ENCODE measurements around the gene OXNAD1.

OXNAD1 gene

DNA sequence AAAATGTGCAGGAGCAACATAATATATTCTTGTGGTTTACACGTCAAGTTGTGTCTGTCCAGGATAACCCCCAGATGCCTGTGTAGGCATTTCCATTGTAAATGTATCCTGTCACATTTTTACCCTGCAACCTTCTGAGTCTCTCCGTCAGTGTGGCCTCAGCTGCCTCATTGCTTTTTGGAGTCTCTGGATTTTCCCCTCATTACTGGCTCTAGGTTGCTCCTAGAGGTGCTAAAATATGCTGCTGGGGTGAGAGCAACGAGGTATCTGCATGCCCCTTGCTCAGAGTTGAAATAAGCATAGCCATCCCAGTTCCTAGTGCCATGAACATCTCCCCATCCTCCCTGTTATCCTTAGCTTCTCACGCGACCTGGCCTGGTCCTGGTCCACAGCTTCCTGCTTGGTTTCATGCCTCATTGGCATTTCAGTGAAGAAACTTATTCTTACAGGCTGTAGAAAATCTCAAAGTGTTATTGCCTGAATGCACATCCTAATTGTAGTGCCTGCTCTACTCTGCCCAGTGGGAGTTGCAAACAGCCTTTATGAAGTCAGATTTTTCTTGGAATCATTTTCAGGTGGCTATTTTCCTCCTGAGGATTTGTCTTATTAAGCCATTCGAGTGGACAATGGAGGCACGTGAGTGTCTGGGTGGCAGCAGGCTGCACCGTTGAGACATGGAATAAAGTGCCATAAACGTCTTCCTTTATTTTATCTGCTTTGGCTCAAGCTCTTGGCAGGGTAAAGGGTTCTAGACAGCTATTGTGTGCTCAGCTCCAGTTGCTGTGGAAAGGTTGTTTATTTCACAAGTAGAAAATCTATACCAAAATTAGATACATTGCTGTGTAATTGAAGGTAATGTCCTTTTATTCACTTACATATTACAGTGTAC lies 33.2 kb downstream of the OXNAD1 start:
- no peak overlapping the region for H2AFZ ChIP-seq (ENCODE audit: low read length)
- no peak overlapping the region for H2BK12ac ChIP-seq (ENCODE audit: low read length)
- H2BK5ac ChIP-seq (ENCODE audit: low read length) = no peak overlapping the region
- peaks cover 4 to 70% of the 10 kb centered on the region in 2 donors for H3K36me3 ChIP-seq (replicated peaks in 1 of 2; ENCODE audit: control insufficient read depth in 2 of 2, insufficient read depth in 2 of 2, low read length in 2 of 2)
- no peak overlapping the region for H3K18ac ChIP-seq (ENCODE audit: low read length)
- no peak overlapping the region for H3K27ac ChIP-seq (replicated peaks; ENCODE audit: low read length)
- H3K4me1 ChIP-seq (ENCODE audit: control insufficient read depth in 2 of 2, insufficient read depth in 1 of 2, low read depth in 1 of 2, low read length in 2 of 2) = peaks cover 7 to 10% of the 10 kb centered on the region in 2 donors
- H2BK15ac ChIP-seq (ENCODE audit: low read length) = no peak overlapping the region
- H3K23ac ChIP-seq (ENCODE audit: low read depth, low read length, poor library complexity) = no peak overlapping the region
- no peak overlapping the region for H4K8ac ChIP-seq (ENCODE audit: low read depth, low read length)
- no peaks in the 10 kb centered on the region for H3K27me3 ChIP-seq (ENCODE audit: control insufficient read depth in 3 of 3, insufficient read depth in 3 of 3, low read depth in 1 of 3, low read length in 3 of 3)
- H2AK5ac ChIP-seq (ENCODE audit: low read depth, low read length) = no peak overlapping the region
- H3K4me3 ChIP-seq (ENCODE audit: low read length in 2 of 2) = no peak overlapping the region
- H3K4me2 ChIP-seq (ENCODE audit: insufficient read depth, low read length, poor library complexity, severe bottlenecking) = no peak overlapping the region
- peaks cover 5 to 39% of the 10 kb centered on the region in 2 donors for H3K9me3 ChIP-seq (replicated peaks in 1 of 2; ENCODE audit: control insufficient read depth in 2 of 2, insufficient read depth in 1 of 2, low read depth in 1 of 2, low read length in 2 of 2)
- no peak overlapping the region for H2BK120ac ChIP-seq (ENCODE audit: low read depth, low read length)
- no peak overlapping the region for H4K91ac ChIP-seq (ENCODE audit: low read depth, low read length, poor library complexity)
- no peaks in the 10 kb centered on the region for H3K79me1 ChIP-seq (ENCODE audit: low read depth, low read length)
- H3K4ac ChIP-seq (ENCODE audit: low read length) = no peak overlapping the region
- no peak overlapping the region for H3K14ac ChIP-seq (ENCODE audit: low read length)
- no peak overlapping the region for H3K9ac ChIP-seq (ENCODE audit: low read depth, low read length, poor library complexity)
- DNase-seq (ENCODE audit: low spot score) = no peak
- no CpG with 5 or more reads among the region's 9 CpGs for WGBS, 2 donors (ENCODE audit: extremely low coverage in 2 of 2, insufficient read length in 2 of 2, insufficient replicate concordance in 1 of 2)

DNA sequence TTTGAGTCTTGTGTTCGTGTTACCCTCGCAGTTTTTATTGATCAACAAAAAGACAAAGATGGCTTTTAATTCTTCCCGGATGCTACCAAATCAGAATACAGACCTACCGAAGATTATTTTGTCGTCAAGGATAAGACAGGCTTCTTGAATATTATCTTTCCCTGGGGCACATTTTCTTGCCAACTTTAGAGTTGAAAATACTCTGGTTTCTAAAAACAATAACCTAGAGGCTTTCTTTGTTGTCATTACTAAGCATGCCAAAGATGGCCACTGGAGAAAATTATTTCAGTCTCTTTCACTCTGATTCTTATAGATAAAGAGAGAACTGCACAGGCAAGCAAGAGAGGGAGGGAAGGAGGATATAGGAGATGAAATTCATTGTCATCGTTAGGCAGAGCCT lies 33.9 kb downstream of the OXNAD1 start:
- H3K27ac ChIP-seq (replicated peaks; ENCODE audit: low read length) = no peak overlapping the region
- no peaks in the 10 kb centered on the region for H3K79me1 ChIP-seq (ENCODE audit: low read depth, low read length)
- H3K9me3 ChIP-seq (replicated peaks in 1 of 2; ENCODE audit: control insufficient read depth in 2 of 2, insufficient read depth in 1 of 2, low read depth in 1 of 2, low read length in 2 of 2) = peaks cover 5 to 32% of the 10 kb centered on the region in 2 donors
- no peak overlapping the region for H3K23ac ChIP-seq (ENCODE audit: low read depth, low read length, poor library complexity)
- H3K4ac ChIP-seq (ENCODE audit: low read length) = no peak overlapping the region
- no peak overlapping the region for H4K91ac ChIP-seq (ENCODE audit: low read depth, low read length, poor library complexity)
- H3K4me3 ChIP-seq (ENCODE audit: low read length in 2 of 2) = no peak overlapping the region
- H2AK5ac ChIP-seq (ENCODE audit: low read depth, low read length) = no peak overlapping the region
- no peak overlapping the region for H2BK15ac ChIP-seq (ENCODE audit: low read length)
- peaks cover 4 to 77% of the 10 kb centered on the region in 2 donors for H3K36me3 ChIP-seq (replicated peaks in 1 of 2; ENCODE audit: control insufficient read depth in 2 of 2, insufficient read depth in 2 of 2, low read length in 2 of 2)
- WGBS, 2 donors (ENCODE audit: extremely low coverage in 2 of 2, insufficient read length in 2 of 2, insufficient replicate concordance in 1 of 2) = no CpG with 5 or more reads among the region's 6 CpGs
- H3K4me1 ChIP-seq (ENCODE audit: control insufficient read depth in 2 of 2, insufficient read depth in 1 of 2, low read depth in 1 of 2, low read length in 2 of 2) = peaks cover 7 to 10% of the 10 kb centered on the region in 2 donors
- no peak overlapping the region for H3K18ac ChIP-seq (ENCODE audit: low read length)
- no peak overlapping the region for H2BK5ac ChIP-seq (ENCODE audit: low read length)
- no peak overlapping the region for H2BK120ac ChIP-seq (ENCODE audit: low read depth, low read length)
- H3K14ac ChIP-seq (ENCODE audit: low read length) = no peak overlapping the region
- H4K8ac ChIP-seq (ENCODE audit: low read depth, low read length) = no peak overlapping the region
- no peak overlapping the region for H2BK12ac ChIP-seq (ENCODE audit: low read length)
- H3K4me2 ChIP-seq (ENCODE audit: insufficient read depth, low read length, poor library complexity, severe bottlenecking) = no peak overlapping the region
- no peak overlapping the region for H3K9ac ChIP-seq (ENCODE audit: low read depth, low read length, poor library complexity)
- no peaks in the 10 kb centered on the region for H3K27me3 ChIP-seq (ENCODE audit: control insufficient read depth in 3 of 3, insufficient read depth in 3 of 3, low read depth in 1 of 3, low read length in 3 of 3)
- no peak for DNase-seq (ENCODE audit: low spot score)
- no peak overlapping the region for H2AFZ ChIP-seq (ENCODE audit: low read length)

- Histone ChIP-seq H4K91ac (ENCODE audit: low read depth, low read length, poor library complexity) (no peak overlapping the region), H2BK120ac (ENCODE audit: low read depth, low read length) (no peak overlapping the region), H2AK5ac (ENCODE audit: low read depth, low read length) (no peak overlapping the region), H2BK12ac (ENCODE audit: low read length) (no peak overlapping the region), H3K27ac (replicated peaks; ENCODE audit: low read length) (no peak overlapping the region), H3K23ac (ENCODE audit: low read depth, low read length, poor library complexity) (no peak overlapping the region), H3K4me2 (ENCODE audit: insufficient read depth, low read length, poor library complexity, severe bottlenecking) (no peak overlapping the region), H3K9ac (ENCODE audit: low read depth, low read length, poor library complexity) (no peak overlapping the region), H3K4ac (ENCODE audit: low read length) (no peak overlapping the region), H3K4me3 (ENCODE audit: low read length in 2 of 2) (no peak overlapping the region), H2BK15ac (ENCODE audit: low read length) (no peak overlapping the region), H3K27me3 (ENCODE audit: control insufficient read depth in 3 of 3, insufficient read depth in 3 of 3, low read depth in 1 of 3, low read length in 3 of 3) (no peaks in the 10 kb centered on the region), H3K9me3 (replicated peaks in 1 of 2; ENCODE audit: control insufficient read depth in 2 of 2, insufficient read depth in 1 of 2, low read depth in 1 of 2, low read length in 2 of 2) (peaks cover 4 to 27% of the 10 kb centered on the region in 2 donors), H3K14ac (ENCODE audit: low read length) (no peak overlapping the region), H3K79me1 (ENCODE audit: low read depth, low read length) (no peaks in the 10 kb centered on the region), H3K18ac (ENCODE audit: low read length) (no peak overlapping the region), H2AFZ (ENCODE audit: low read length) (no peak overlapping the region), H3K4me1 (ENCODE audit: control insufficient read depth in 2 of 2, insufficient read depth in 1 of 2, low read depth in 1 of 2, low read length in 2 of 2) (peaks cover 7 to 10% of the 10 kb centered on the region in 2 donors), H2BK5ac (ENCODE audit: low read length) (no peak overlapping the region), H3K36me3 (replicated peaks in 1 of 2; ENCODE audit: control insufficient read depth in 2 of 2, insufficient read depth in 2 of 2, low read length in 2 of 2) (peaks cover 6 to 84% of the 10 kb centered on the region in 2 donors), H4K8ac (ENCODE audit: low read depth, low read length) (no peak overlapping the region)
- no CpG with 5 or more reads among the region's 3 CpGs for WGBS, 2 donors (ENCODE audit: extremely low coverage in 2 of 2, insufficient read length in 2 of 2, insufficient replicate concordance in 1 of 2)
- DNase-seq (ENCODE audit: low spot score) = no peak
Observed at GRCh38 chr3:16299746-16300145, 34.7 kb downstream of the OXNAD1 start.

DNA sequence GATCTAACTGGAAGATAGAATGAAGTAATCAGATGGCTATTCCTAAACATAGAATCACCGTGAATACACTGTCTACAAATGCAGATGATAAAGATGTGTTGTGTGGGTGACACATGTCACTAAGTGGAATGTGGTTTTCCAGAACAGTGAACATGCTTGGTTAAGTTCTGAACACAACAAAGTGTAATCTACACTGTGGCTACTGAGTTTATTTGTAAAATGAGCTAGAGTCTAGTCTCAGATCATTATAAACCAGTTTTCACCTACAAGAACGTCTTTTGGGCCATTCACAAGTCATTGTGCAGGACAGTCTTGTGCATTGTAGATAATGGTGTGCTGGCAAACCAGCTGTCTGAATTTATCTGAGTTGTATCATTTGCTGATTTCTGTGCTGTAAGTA lies 35.3 kb downstream of the OXNAD1 start:
- Histone ChIP-seq H3K4me1 (ENCODE audit: control insufficient read depth in 2 of 2, insufficient read depth in 1 of 2, low read depth in 1 of 2, low read length in 2 of 2) (peaks cover 7 to 10% of the 10 kb centered on the region in 2 donors), H3K27me3 (ENCODE audit: control insufficient read depth in 3 of 3, insufficient read depth in 3 of 3, low read depth in 1 of 3, low read length in 3 of 3) (no peaks in the 10 kb centered on the region), H4K8ac (ENCODE audit: low read depth, low read length) (no peak overlapping the region), H2BK5ac (ENCODE audit: low read length) (no peak overlapping the region), H2AFZ (ENCODE audit: low read length) (no peak overlapping the region), H3K14ac (ENCODE audit: low read length) (no peak overlapping the region), H3K9ac (ENCODE audit: low read depth, low read length, poor library complexity) (no peak overlapping the region), H3K9me3 (replicated peaks in 1 of 2; ENCODE audit: control insufficient read depth in 2 of 2, insufficient read depth in 1 of 2, low read depth in 1 of 2, low read length in 2 of 2) (peaks cover 3 to 25% of the 10 kb centered on the region in 2 donors), H2BK15ac (ENCODE audit: low read length) (no peak overlapping the region), H4K91ac (ENCODE audit: low read depth, low read length, poor library complexity) (no peak overlapping the region), H3K4ac (ENCODE audit: low read length) (no peak overlapping the region), H3K79me1 (ENCODE audit: low read depth, low read length) (no peaks in the 10 kb centered on the region), H3K23ac (ENCODE audit: low read depth, low read length, poor library complexity) (no peak overlapping the region), H3K4me2 (ENCODE audit: insufficient read depth, low read length, poor library complexity, severe bottlenecking) (no peak overlapping the region), H3K4me3 (ENCODE audit: low read length in 2 of 2) (no peak overlapping the region), H2BK12ac (ENCODE audit: low read length) (no peak overlapping the region), H3K36me3 (replicated peaks in 1 of 2; ENCODE audit: control insufficient read depth in 2 of 2, insufficient read depth in 2 of 2, low read length in 2 of 2) (peaks cover 9 to 84% of the 10 kb centered on the region in 2 donors), H3K18ac (ENCODE audit: low read length) (no peak overlapping the region), H3K27ac (replicated peaks; ENCODE audit: low read length) (no peak overlapping the region), H2AK5ac (ENCODE audit: low read depth, low read length) (no peak overlapping the region), H2BK120ac (ENCODE audit: low read depth, low read length) (no peak overlapping the region)
- no CpG with 5 or more reads among the region's 2 CpGs for whole genome bisulfite sequencing, 2 donors (ENCODE audit: extremely low coverage in 2 of 2, insufficient read length in 2 of 2, insufficient replicate concordance in 1 of 2)
- no peak for DNase-seq (ENCODE audit: low spot score)
